ENCODE measurements around the gene GALNT17.

DNA sequence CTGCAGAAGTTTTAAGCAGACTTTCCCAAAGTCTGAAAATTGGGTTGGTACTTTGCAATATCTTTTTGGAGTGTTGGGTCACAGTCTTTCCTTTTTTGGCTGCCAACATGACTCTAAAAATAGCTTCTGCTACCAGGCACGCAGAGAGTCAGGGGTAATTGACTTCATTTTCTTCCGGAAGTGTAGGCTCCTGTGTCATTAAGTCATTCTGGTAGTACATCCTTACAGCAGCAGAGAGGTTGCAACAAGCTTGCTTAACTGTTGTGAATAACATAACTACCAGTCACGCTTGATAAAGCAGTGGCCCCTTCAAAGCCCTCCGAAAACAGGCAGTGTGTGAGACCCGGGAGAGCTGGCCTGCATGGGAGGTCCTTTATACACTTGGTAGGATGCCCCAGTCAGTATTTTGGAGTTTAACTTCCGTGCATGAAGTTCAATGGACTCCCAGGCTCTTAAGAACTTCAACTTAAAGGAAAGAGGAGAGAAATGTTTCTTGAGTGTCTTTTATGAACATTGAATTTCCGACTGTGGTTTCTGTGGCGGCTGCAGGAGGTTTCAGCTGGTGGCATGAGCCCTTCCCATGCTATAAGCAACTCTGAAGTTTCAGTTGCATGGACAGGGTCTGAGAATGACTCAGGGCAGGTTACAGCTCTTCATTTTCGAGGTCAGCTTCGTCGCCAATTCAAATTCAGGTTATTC is 310.7 kb downstream of the GALNT17 start:
- TF ChIP-seq EZH2 (IDR thresholded peaks at IDR 0.05; ENCODE audit: borderline replicate concordance, insufficient read depth, low read length, poor library complexity, severe bottlenecking) = no peak
- TF ChIP-seq EP300 (conservative IDR thresholded peaks at IDR 0.05; ENCODE audit: poor library complexity, severe bottlenecking) = no peak
- TF ChIP-seq, protein P1, sequence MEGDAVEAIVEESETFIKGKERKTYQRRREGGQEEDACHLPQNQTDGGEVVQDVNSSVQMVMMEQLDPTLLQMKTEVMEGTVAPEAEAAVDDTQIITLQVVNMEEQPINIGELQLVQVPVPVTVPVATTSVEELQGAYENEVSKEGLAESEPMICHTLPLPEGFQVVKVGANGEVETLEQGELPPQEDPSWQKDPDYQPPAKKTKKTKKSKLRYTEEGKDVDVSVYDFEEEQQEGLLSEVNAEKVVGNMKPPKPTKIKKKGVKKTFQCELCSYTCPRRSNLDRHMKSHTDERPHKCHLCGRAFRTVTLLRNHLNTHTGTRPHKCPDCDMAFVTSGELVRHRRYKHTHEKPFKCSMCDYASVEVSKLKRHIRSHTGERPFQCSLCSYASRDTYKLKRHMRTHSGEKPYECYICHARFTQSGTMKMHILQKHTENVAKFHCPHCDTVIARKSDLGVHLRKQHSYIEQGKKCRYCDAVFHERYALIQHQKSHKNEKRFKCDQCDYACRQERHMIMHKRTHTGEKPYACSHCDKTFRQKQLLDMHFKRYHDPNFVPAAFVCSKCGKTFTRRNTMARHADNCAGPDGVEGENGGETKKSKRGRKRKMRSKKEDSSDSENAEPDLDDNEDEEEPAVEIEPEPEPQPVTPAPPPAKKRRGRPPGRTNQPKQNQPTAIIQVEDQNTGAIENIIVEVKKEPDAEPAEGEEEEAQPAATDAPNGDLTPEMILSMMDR (IDR thresholded peaks at IDR 0.05; ENCODE audit: poor library complexity, severe bottlenecking) = no peak
- TF ChIP-seq MXI1 (conservative IDR thresholded peaks at IDR 0.05; ENCODE audit: poor library complexity, severe bottlenecking) = no peak
- TF ChIP-seq, protein P2, sequence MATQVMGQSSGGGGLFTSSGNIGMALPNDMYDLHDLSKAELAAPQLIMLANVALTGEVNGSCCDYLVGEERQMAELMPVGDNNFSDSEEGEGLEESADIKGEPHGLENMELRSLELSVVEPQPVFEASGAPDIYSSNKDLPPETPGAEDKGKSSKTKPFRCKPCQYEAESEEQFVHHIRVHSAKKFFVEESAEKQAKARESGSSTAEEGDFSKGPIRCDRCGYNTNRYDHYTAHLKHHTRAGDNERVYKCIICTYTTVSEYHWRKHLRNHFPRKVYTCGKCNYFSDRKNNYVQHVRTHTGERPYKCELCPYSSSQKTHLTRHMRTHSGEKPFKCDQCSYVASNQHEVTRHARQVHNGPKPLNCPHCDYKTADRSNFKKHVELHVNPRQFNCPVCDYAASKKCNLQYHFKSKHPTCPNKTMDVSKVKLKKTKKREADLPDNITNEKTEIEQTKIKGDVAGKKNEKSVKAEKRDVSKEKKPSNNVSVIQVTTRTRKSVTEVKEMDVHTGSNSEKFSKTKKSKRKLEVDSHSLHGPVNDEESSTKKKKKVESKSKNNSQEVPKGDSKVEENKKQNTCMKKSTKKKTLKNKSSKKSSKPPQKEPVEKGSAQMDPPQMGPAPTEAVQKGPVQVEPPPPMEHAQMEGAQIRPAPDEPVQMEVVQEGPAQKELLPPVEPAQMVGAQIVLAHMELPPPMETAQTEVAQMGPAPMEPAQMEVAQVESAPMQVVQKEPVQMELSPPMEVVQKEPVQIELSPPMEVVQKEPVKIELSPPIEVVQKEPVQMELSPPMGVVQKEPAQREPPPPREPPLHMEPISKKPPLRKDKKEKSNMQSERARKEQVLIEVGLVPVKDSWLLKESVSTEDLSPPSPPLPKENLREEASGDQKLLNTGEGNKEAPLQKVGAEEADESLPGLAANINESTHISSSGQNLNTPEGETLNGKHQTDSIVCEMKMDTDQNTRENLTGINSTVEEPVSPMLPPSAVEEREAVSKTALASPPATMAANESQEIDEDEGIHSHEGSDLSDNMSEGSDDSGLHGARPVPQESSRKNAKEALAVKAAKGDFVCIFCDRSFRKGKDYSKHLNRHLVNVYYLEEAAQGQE (IDR thresholded peaks at IDR 0.05; ENCODE audit: borderline replicate concordance) = no peak
- no peak for TF ChIP-seq POLR2AphosphoS5 (IDR thresholded peaks at IDR 0.05)
- no peak for TF ChIP-seq SMC3 (conservative IDR thresholded peaks at IDR 0.05; ENCODE audit: poor library complexity)

Data from neural cell (in vitro differentiated cells).